Fibroblast of mammary gland (primary cell): ENCODE measurements around the gene DVL1.

Experiments
- DNase-seq: peaks from one replicate; pipeline ENCODE4 v3.0.0-alpha.2; 2010; ENCODE audit warnings: low read depth
- H3K4me3 ChIP-seq: 2 replicates; pipeline ENCODE4 v1.5.1; 2011; ENCODE audit warnings: low read depth, mild to moderate bottlenecking, low read length, moderate library complexity; ENCODE audit not compliant: control insufficient read depth
- TF ChIP-seq, protein P1 (sequence below): conservative IDR thresholded peaks from 2 replicates; pipeline ENCODE4 v1.5.1; 2011; ENCODE audit warnings: low read depth, low read length, inconsistent platforms; ENCODE audit not compliant: control insufficient read depth, insufficient read depth

DVL1 gene

DNA sequence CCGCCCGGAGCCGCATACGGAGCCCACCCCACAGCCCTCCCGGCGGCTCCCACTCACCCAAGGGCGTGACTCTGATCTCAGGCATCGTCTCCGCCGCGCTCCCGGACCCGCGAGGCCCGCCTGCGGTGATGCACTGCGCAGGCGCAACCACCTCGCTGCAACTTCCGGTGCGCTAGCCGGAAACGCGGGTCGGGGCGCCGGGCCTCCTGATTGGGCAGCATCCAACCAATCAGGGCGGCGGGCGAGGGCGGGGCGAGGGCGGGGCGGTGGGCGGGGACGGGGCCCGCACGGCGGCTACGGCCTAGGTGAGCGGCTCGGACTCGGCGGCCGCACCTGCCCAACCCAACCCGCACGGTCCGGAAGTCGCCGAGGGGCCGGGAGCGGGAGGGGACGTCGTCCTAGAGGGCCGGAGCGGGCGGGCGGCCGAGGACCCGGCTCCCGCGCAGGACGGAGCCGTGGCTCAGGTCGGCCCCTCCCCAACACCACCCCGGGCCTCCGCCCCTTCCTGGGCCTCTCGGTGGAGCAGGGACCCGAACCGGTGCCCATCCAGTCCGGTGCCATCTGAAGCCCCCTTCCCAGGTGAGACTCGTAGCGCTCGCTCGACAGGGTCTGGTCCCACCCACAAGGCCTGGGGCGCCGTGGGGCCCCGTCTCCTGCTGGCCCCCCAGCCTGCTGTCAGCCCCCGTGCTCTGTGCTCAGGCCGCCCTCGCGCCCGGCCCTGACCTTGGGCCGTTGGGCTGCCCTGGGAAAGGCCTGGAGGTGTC is 24.5 kb downstream of the DVL1 start, which contains the start of the genes CPTP and INTS11:
CPTP (plus strand) TSS at position 279 of the 764 bp plus-strand sequence. CDS start 2,109 bp downstream, outside the sequence.
INTS11 (minus strand) TSS at position 137 of the 764 bp plus-strand sequence; CDS start at position 85, 52 bp downstream.
- peak; percentile 84 for DNase-seq
- peak within 1 kb of the TSS; percentile 71 for H3K4me3 ChIP-seq
- TF ChIP-seq, protein P1, sequence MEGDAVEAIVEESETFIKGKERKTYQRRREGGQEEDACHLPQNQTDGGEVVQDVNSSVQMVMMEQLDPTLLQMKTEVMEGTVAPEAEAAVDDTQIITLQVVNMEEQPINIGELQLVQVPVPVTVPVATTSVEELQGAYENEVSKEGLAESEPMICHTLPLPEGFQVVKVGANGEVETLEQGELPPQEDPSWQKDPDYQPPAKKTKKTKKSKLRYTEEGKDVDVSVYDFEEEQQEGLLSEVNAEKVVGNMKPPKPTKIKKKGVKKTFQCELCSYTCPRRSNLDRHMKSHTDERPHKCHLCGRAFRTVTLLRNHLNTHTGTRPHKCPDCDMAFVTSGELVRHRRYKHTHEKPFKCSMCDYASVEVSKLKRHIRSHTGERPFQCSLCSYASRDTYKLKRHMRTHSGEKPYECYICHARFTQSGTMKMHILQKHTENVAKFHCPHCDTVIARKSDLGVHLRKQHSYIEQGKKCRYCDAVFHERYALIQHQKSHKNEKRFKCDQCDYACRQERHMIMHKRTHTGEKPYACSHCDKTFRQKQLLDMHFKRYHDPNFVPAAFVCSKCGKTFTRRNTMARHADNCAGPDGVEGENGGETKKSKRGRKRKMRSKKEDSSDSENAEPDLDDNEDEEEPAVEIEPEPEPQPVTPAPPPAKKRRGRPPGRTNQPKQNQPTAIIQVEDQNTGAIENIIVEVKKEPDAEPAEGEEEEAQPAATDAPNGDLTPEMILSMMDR, result no peak

DNA sequence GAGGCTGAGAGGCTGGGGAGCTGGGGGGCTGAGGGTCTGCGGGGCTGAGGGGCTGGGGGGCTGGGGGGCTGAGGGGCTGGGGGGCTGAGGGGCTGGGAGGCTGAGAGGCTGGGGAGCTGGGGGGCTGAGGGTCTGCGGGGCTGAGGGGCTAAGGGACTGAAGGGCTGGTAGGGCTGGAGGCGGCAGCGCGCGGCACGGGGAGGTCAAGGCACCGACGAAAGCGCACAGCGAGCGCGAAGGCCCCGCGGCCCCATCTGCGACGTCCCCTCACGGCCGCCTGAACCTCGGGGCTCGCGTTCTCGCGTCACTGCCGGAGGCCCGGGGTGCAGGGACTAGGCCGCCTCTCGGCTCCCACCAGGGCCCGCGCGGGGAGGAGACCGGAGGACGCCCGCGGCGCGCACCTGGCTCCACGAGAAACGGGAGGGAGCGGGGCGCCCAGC is 25.1 kb downstream of the DVL1 start:
- no peak for DNase-seq
- peak overlapping the region; percentile 63 for H3K4me3 ChIP-seq
- TF ChIP-seq, protein P1, result no peak

DNA sequence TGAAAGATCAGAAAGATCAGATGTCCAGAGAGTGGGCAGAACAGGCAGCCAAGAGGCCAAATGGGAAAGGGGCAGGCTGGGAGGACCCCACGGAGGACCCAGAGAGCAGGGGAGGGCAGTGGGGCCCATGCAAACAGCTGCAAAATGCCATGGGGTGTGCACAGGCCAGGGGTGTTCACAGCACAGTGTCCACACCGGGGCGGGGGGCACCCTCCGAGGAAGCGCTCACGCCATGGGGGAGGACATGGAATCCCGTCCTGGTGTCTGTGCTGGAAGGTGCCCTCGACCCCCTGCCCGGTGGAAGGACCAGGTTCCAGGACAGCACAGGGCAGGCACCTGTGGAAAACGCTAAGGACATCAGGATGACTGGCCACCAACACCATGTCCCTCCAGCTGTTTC is 26.3 kb downstream of the DVL1 start:
- DNase-seq, result no peak
- H3K4me3 ChIP-seq, result no peak overlapping the region
- TF ChIP-seq, protein P1, result no peak

DNA sequence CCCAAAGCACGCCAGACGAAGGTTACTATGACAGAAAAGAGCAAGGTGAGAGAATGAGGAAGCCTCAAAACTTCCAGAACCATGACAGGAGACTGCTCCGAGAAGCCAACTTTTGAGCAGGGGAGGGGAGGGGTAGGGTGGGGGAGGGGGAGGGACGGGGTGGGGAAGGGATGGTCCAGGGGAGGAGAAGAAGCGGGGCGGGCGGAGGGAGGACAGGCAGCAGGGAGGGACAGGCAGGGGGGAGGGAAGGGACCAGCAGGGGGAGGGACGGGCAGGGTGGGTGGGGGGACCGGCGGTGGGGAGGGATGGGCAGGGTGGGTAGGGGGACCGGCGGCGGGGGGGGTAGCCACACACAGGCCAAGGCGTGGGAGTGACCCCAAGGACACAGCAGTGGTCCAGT is 26.8 kb downstream of the DVL1 start:
- no peak for DNase-seq
- TF ChIP-seq, protein P1, result no peak
- no peak overlapping the region for H3K4me3 ChIP-seq

DNA sequence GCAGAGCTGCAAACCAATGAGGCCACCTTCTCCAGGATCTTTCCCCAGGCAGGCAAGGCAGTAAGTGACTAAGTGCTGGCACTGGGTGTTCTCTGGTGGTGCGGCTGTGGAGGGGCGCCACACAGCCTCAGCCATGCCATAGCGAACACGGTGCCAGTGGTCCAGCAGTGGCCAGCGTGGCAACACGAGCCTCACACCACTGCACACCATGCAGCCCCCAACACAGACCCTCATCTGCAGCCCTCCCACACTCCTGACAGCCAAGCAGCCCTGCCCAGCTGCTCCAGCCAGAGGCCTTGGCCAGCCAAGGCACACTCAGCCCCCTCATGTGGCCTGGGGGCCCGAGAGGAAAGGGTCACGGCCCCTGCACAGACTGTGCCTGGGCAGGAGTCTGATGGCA is 27.7 kb downstream of the DVL1 start:
- no peak for DNase-seq
- no peak overlapping the region for H3K4me3 ChIP-seq
- TF ChIP-seq, protein P1, result no peak

DNA sequence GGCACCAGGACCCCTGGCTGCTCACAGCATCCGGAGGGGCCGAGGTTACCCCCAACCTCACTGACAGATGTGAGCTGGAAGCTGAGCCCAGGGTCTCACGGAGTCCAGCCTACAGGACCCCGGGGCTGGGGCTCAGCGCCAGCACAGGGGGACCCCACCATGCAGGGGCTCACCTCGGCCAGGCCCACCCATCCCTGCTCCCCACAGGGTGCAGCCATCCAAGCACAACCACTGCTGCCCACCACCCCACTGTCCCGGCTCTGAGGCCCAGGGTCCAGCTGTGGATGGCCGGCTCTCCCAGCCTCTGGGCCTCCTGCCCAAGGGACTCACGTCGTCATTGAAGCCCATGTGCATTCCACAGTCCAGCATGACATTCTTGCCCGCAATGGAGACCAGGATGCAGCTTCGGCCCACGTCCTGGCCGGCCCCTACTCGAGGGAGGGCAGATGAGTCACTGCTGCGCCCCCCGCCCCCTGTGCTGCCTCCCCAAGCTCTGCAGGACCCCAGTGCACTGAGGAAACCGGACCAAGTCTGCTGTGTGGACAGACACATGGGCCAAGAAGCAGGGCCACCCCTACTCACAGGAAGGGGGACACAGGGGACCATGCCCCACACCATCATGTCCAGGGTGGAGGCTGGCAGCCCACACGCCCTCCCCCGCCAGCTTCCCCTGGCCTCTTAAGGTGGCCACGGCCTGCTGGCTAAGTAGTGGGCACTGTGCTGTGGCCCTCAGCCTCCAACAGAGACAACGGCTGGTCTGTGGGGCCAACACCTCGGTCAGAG is 28.4 kb downstream of the DVL1 start:
- H3K4me3 ChIP-seq, result no peak overlapping the region
- DNase-seq, result peak; percentile 48
- TF ChIP-seq, protein P1, result no peak
